NCI-H526 treated with DMSO at 0.1 percent for 48 hours (cell line): ENCODE measurements around the gene GARS1.

Experiments used
- DNase-seq: peaks from one replicate; lab custom pipeline; 2025; lab: John Stamatoyannopoulos, UW

Gene GARS1

DNA sequence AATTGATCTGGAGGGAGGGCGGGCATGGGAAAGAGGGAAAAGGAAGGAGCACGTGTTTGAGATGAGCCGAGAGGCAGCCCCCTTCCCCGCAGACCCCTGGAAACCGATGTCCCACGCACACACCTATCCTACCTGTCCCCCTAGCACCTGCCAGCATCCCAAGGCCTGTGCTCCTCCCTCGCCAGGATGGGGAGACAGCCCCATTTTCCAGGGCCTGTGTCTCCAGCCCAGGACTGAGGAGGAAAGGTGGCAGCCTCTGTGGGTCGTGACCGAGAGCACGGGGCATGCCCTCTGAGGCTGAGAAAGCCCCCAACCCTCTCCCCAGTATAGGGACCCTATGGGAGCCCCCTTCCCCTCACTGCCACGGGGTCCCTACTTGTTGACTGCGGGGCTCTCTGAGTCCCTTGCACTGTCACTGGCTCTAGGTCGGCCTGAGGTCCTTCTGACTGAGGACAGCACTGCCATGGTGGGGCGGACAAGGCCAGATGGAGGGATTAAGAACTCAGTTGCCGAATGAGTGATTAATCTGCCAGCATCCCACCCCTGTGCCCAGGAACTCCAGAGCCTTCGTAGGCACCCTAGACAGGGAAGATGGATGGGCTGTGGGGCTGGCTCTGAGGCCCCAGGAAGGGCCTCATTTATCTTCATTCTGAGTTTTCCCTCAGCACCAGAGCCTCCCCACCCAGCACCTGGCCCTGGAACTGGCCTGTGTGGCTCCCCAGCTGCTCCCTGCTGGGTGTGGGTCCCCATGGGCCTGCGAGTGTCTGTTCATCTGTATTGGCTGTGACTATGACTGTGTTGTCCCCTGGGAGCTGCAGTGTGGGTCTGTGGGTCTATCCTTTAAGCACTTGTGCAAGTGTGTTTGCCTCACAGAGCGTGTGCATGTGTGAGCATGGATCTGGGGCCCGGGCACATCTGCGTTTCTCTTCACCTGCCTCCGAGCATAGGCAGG is 61.6 kb downstream of the GARS1 start:
- no peak for DNase-seq

DNA sequence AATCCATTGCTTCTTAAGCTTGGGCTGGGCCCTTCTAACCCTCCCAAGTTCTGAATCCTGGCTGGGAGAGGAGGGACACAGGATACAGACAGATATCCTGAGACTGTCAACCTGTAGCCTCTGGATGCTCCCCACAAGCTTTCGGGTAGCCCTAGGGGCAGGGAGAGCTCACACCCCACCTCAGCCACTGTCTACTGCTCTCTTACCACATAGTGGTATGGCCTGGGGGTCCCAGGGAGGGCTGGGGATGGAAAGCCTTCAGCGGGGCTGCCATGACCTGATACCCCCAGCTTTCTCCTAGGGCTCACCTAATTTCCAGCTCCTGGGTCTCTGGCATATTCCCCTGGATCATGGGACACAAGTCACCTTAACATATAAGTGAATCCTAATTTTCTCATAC is 62.5 kb downstream of the GARS1 start:
- no peak for DNase-seq

DNA sequence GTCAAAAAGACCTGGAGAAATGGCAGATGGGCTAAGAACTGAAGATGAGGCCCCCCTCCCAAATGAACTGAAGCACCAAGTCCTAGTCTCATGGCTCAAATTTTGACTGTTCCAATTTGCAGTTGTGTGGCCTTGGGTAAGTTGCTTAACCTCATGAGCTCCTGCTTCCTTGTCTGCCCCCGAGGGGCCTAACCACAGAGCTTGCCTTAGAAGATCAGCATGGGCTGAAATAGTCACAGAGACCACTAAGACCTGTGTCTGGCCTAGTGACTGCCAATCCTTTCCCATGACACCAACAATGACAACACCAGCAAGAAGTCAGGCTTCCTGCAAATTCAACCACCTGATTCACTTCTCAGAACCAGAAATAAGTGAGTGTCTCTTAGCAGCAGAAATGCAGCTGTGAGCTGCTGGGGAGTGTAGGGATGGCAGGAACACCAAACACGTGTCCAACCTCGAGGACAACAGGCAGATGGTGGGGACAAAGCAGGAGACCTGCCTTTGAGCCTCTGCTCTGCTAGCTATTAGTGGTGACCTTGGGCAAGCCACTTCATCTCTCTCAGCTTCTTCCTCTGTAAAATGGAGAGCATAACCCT is 63.9 kb downstream of the GARS1 start:
- DNase-seq = no peak

DNA sequence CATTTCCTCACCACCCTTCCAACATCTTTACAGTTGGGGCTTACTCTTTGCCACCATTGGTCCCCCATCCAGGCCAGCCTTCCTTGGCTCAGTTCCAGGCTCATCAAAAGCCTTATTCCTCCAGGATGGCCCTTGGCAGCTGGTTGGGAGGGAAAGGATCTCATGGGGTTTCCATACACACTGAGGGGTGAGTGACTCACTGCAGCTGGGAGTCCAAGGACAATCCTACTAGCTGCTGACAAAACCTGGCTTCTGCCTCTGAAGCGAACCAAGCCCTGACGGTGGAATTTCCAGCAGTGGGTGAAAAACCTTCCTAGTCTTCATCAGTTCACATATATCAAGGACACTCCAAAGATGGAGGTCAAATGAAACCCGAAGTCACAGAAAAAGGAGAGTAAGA is 64.6 kb downstream of the GARS1 start:
- DNase-seq = no peak

DNA sequence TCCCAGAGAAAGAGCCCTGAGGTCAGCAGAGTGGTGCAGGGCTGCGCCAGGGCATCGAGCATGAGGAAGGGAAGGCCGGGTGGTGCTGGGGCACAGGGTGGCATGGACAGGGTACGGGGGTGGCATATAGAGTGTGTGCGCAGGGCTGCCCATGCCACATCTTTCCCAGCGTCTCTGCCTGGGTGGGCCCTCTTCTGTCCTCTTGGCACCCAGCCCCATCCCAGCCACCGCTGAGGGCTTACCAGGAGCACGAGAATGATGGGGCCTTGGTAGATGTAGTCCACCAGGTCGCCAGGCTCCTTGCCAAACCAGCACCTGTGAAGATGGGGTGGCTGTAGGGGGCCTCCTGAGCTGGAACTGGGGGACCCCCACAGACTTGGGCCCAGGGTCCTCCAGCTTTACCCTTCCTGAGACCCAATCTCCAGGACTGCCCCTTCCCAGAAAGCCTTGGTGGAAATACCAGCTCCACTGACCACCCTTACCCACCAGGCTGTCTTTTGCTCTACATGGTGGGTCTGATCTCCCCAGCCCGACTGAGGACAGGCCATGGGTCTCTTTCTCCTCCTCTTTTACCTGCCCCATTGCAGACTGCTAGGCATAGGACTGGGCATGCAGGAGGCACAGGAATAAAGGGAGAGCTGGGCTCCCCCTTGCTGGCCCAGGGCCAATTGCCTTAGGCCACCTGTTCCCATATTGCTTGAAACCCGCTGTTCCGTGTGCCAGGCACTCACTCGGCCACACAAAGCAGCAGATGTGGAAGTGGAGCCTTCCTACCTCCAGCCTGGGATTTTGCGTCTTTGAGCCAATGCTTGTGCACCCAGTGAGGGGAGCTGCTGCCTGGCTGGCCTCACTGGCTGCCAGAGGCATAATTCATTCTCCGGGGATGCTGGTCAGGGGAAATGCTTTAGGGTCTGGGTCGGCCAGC is 65.9 kb downstream of the GARS1 start:
- DNase-seq = no peak

DNA sequence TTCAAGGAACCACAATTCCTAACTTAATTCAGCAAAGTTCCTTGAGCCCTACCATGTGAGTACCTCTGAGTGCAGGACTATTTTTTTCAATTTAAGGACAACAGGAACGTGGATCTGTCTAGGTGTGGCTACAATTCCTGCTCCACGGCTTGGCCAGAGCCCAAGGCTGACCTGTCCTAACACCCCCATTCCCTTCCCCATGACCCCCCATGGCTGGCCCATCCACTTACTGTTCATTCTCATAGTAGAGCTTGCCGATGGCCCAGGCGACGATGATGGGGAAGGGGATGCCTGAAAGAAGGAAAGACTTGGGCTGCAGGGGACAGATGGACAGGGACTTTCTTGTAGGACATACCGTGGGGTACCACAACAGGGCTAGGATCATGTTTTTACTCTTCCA is 67.2 kb downstream of the GARS1 start:
- DNase-seq = no peak

DNA sequence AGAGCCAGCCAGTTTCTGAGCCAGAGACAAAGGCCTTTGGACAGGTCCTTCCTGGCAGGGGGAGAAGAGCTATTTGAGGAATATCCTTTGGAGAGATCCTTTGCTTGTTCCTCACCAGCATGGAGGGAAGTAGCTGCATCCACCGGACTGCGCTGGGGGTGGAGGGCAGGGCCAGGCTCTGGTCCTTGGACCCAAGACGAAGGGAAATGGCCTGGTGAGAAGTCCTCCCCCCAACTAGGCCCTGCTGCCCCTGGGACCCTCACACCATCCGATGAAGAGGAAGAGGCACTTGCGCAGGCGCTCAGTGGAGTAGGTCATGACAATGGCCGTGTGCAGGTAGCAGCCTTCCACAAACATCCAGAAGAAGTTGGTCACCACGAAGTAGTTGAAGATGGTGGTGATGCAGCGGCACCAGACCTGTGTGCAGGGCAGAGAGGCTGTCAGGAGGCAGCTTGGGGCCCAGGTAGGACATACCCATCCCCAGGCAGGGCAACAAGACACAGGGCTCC is 67.8 kb downstream of the GARS1 start:
- no peak for DNase-seq

DNA sequence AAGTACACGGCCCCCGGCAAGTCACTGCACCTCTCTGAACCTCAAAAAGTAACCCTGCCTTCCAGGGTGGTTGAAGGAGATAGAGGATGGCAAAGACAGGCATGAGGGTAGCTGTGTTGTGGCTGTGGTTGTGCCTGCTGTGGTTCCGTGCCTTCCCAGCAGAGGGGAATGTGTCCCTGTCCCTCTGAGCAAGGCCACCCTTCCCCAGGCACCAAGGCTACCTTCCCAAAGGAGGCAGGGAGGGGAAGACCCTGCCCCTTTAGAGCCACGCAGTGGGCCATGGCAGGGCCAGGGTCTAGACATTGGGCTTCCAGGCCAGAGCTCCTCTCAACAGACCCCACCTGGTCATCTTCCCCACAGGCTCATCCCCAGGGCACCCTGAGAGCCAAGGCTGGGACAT is 68.7 kb downstream of the GARS1 start:
- no peak for DNase-seq

DNA sequence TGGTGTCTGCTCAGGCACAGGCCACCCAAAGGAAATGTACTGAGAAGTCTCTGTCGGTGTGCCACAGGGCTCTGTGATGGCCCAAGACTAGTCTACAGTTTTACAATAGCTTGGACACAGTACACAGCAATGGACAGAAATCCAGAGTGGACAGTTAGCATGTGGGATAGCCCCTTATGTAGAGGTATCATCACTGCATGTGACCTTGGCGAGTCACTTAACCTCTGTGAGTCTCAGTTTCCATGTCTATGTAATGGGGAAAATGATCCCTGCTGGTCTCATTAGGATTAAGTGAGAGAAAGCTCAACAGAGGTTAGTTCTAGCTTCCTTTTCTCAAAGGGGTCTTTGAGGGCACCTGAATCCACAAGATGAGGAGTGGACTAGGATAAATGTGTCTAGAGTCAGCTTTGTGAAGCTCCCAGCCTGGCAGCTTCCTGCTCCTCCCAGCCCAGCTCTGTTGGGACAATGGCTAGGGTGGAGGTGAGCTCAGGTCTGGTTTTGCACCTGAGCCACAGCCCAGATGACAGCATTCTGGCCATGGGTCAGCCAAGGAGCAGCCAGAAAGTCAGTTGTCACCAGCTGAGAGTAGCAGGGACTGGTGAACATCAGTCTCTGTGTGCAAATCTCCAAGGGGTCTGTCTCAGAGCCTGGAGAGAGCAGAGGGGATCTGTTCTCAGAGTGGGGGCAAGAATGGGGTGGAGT is 69.7 kb downstream of the GARS1 start:
- no peak for DNase-seq

DNA sequence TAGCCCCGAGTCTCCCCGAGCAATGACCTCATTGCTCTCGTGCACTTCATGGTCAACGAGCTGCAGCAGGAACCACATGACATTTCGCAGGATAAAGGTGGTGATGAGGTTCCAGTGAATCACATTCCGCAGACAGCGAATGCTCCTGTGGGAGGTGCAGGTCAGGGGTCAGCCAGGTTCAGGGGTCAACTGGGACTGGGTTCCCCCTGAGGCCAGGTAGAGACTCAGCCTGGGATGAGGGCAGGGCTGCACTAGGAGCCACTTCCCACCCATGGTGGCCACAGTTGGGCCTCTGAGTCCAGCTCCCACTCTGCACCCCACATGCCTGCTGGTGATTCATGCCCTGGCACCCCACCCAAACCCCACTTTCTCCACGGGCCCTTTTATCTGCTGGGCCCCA is 70.4 kb downstream of the GARS1 start:
- no peak for DNase-seq

DNA sequence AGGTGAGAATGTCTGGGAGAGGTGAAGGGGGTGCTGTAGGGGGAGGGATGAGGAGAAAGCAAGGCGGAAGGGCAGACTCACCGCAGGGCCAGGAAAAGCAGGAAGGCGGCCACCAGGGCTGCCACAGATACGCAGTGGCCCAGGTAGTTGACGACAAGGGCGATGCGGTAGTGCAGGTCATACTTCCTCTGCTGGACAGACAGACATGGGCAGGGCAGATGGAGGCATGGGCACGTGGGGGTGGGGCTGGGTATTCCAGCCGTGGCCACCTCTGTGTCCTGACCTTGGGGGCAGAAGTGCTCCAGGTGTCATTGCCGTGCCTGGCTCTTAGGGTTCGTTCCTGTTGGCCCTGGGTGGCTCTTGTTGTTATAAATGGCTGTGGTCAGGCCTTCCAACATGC is 70.8 kb downstream of the GARS1 start:
- no peak for DNase-seq

DNA sequence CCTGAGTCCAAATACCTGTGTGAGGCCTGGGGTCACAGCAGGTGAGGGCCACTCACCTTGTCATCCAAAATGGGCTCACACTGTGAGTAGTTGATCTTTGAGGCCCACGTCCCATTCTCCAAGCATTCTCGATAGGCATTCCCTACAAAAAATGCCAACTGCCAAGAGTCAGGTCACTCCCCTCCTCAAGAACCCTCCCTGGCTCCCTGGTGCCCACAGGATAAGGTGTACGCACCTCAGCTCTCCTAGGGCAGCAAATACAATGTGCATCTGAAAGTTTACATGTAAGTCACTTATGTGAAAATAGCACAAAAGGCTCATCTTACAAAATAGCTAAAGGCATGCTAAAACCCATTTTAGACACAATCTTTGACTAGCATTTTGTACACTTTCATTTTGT is 72.5 kb downstream of the GARS1 start:
- DNase-seq = no peak

DNA sequence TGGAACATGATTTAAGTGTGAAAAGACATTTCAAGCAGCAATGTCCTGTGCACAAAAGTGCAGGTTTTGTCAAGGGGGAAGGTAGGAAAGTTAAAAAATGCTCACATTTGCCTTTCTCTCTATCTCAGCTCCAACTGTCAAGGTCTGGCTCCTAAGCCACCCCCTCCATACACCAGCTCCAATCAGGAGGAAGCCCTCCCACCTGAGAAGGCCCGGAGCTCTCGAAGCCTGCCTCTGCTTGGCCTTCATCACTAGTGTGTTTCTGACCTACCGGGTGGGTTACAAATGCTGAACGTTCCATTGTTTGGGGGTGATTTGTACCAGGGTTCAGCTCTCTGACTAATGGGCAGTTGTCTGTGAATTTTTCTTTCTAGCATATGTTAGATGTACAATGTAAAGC is 73.4 kb downstream of the GARS1 start:
- DNase-seq = no peak

DNA sequence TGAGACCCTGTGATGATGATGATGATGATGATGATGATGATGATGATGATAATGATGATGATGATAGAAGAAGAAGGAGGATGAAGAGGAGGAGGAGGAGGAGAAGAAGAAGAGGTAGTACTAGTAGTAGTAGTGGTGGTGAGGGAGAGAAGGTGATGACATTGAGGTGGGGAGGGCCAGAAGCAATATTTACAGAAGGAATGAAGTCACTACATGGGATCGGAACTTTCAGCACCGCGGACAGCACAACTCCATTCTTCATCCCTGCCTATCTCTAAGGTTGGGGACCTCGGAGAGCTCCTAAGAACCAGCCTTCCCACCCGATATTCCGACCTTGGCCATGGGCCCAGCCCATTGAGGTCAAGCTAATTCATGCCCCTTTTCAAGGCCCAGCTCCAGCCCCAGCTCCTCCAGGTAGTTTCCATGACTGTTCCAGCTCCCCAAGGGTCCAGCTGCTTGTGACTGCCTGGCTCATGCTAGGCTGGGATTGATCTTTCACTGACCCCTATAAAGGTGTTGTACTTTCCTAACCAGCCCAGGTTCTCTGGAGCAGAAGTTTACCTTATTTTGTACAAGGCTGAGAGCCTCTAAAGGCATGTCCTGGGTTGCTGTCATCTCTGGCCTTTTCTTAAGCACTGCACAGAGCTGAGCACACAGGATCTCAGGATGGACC is 77.3 kb downstream of the GARS1 start:
- no peak for DNase-seq

DNA sequence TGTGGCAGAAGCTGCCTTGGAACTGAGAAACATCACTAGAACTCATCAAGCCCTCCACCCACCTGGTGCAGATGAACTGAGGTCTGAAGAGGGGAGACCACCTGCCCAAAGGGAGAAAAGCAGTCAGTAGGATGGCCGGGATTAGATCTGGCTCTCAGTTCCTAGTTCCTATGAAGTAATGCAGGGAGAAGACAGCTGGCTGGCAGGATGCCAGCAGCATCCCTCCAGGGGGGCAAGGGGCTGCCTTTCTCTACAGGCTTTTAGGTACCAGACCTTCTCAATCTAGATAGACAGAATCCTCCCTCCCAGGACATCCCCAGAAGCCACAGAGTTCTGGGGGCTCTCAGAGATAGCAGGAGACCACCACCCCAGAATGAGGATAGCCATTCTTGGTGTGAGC is 79.7 kb downstream of the GARS1 start:
- DNase-seq = no peak

DNA sequence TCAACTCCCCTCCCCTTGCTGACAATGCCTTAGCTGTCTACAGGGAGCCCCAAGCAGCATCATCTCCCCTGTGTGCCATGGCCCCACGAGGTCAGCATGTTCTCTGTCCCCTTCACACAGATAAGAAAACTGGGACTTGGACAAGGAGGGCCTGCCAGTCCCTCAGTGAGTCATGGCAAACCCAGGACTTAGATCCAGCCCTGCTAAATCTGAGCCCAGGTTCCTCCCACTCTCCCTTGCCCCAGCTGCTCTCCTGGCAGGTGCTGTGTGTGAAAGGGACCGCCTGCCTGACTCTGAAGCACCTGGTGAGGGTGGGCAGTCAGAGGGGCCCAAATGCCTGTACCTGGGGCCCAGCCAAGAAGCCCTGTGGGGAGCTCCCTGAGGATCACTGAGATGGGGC is 80.2 kb downstream of the GARS1 start:
- DNase-seq = no peak

DNA sequence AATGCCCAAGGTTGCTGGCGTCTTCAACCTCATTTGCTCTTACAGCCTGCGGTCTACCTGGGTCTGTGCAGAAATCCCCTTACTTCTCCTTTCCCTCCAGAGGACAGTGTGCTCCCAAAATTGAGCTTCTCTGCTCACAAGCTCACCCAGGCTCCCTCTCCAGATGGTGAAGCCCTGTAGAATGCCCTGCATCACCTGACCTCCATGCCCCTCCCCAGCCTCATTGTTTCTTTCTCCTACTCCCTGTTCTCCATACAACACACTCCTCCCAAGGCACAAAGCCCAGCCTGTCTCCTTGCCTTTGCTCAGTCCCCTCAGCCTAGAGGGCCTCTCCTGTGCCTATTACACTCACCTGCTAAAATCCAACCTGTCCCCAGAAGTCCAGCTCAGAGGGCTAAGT is 84.1 kb downstream of the GARS1 start:
- DNase-seq = no peak

DNA sequence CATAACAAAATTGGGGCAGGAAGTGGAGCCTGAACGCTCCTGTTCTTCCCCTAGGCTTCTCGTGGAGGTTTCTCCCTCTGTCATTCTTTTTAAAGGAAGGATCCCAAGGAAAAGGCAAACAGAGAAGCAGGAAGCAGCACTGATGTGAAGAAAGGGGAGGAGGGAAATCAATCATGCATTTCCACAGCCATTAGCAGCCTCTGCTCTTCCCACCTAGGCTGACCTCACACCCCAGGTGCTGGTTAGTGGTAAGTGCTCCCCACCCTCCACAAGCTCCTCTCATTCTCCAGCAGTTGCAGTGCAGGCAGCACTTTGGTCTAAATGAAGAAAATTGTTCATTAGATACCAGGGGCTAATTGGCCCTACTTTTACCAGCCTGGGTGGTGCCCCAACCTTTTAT is 85.0 kb downstream of the GARS1 start:
- DNase-seq = peak; percentile 8

DNA sequence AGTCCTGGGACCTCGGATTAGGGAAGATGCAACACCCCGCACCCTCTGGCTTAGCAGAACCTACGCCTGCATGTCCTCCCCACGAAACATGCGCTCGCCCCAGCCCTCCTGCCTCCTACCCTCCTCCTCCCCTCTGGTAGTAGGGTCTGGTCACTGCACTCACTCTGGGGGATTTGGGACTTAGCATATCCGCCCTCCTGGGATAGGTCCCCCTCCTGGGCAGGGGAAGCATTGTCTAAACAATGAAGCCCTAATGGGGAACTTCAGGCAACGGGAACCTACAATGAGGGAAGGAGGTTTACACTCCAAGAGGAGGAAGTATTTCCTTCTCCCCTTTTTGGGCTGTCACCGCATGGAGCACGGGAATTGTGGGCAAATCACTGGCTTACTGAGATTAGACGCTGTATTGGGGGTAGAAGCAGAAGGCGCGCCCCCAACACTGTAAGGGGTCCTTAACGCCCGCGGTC is 86.7 kb downstream of the GARS1 start:
- DNase-seq = no peak

DNA sequence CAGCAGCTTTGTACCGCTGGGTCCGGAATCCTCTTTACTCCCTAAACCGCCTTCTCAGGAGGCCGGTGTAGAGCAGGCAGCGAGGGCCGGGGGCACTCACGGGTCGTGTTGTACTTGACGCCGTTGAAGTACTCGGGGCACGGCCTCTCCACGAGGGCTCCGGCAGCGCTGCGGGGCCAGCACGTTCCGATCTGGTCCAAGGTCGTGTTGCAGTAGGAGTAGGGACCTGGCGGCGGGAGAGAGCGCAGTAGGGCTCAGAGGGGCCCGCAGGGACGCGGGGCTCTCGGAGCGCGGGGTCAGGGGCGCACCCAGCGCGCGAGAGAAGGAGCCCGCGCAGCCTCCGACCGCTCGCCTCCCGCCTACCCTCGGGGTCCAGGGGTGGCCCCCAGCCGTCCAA is 87.1 kb downstream of the GARS1 start:
- DNase-seq = no peak
